ENCODE data around the gene FLT1.

Gene FLT1

GRCh38 chr13:28470296-28470695 lies 24.6 kb downstream of the FLT1 start:
- TF ChIP-seq ZFX (IDR thresholded peaks at IDR 0.05; ENCODE audit: borderline replicate concordance), result no peak
- no peak for TF ChIP-seq CTCF (IDR thresholded peaks at IDR 0.05)
- no peak overlapping the region for H3K27ac ChIP-seq

- TF ChIP-seq ZFX (IDR thresholded peaks at IDR 0.05; ENCODE audit: borderline replicate concordance) (no peak), CTCF (IDR thresholded peaks at IDR 0.05) (no peak)
- no peak overlapping the region for H3K27ac ChIP-seq
These were observed 25.6 kb downstream of the FLT1 start for GRCh38 chr13:28469316-28469715.

GRCh38 chr13:28468023-28468915 lies 26.7 kb downstream of the FLT1 start:
- no peak for TF ChIP-seq ZFX (IDR thresholded peaks at IDR 0.05; ENCODE audit: borderline replicate concordance)
- no peak for TF ChIP-seq CTCF (IDR thresholded peaks at IDR 0.05)
- no peak overlapping the region for H3K27ac ChIP-seq

- no peak for TF ChIP-seq ZFX (IDR thresholded peaks at IDR 0.05; ENCODE audit: borderline replicate concordance)
- TF ChIP-seq CTCF (IDR thresholded peaks at IDR 0.05), result no peak
- H3K27ac ChIP-seq, result no peak overlapping the region
These were observed 27.9 kb downstream of the FLT1 start for GRCh38 chr13:28467034-28467433.

GRCh38 chr13:28466151-28466550 lies 28.8 kb downstream of the FLT1 start:
- TF ChIP-seq ZFX (IDR thresholded peaks at IDR 0.05; ENCODE audit: borderline replicate concordance) (no peak), CTCF (IDR thresholded peaks at IDR 0.05) (no peak)
- H3K27ac ChIP-seq, result no peak overlapping the region

- no peak overlapping the region for H3K27ac ChIP-seq
- TF ChIP-seq CTCF (IDR thresholded peaks at IDR 0.05) (no peak), ZFX (IDR thresholded peaks at IDR 0.05; ENCODE audit: borderline replicate concordance) (no peak)
These were observed 30.0 kb downstream of the FLT1 start for GRCh38 chr13:28464861-28465460.

GRCh38 chr13:28463481-28463880 lies 31.4 kb downstream of the FLT1 start:
- no peak overlapping the region for H3K27ac ChIP-seq
- TF ChIP-seq ZFX (IDR thresholded peaks at IDR 0.05; ENCODE audit: borderline replicate concordance) (no peak), CTCF (IDR thresholded peaks at IDR 0.05) (no peak)

All from 22Rv1 (cell line).